Measurements from ENCODE around the gene SUSD6. TPM values are rescaled to one million over a fixed set of nuclear protein-coding genes. Genes with fewer than 3 reads are reported as not detected.

The SUSD6 gene
- total RNA-seq, 2 experiments from 2014 or later: 23.1 to 43.6 TPM

DNA sequence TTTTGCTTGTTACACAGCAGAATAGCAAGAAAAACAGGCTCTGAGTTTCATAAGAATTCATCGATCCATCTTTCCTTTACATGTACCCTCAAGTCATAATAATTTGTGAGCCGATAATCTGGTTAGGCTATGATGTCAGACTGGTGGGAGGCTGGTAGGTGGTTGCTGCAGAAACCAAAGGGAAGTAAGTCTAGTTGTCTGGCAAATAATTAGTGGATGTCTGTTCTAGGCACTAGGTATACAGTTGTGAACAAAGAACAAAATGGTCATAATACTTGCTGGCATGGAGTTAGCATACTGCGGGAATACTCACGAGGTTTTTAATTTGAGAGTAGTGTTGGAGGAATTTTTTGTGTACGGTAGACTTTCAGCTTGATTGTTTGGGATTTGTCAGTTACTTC is 8.8 kb downstream of the SUSD6 start:
- H3K4me3 ChIP-seq (ENCODE audit: low read depth, low read length, poor library complexity, severe bottlenecking): no peak overlapping the region
- H3K27ac ChIP-seq (ENCODE audit: low read depth, low read length, poor library complexity, severe bottlenecking): peak overlapping the region; percentile 4
- peaks cover 58% of the 10 kb centered on the region for H3K36me3 ChIP-seq (ENCODE audit: insufficient read depth, low read length)
- H3K4me2 ChIP-seq (ENCODE audit: low read length): peak overlapping the region; percentile 38
- no peak for DNase-seq (ENCODE audit: low spot score)
- intact Hi-C loops (cut with micrococcal nuclease; ENCODE audit: unreplicated experiment): no loop called here
- no TSS peak for BruUV-seq (replicated peaks)
- ChIA-PET POLR2A (interaction anchor here (0.6 to 1.9 kb wide), 2 partner anchors 10 to 19 kb away, joined by 3 to 7 read pairs; no protein-coding TSS in a partner anchor), CTCF (ENCODE audit: unreplicated experiment) (interaction anchor here (0.6 kb wide), 2 partner anchors 15 to 107 kb away, joined by 3 read pairs; no protein-coding TSS in a partner anchor)
- peaks cover 98% of the 10 kb centered on the region for H3K79me2 ChIP-seq (ENCODE audit: insufficient read depth, low read depth, low read length)
- peaks cover 53% of the 10 kb centered on the region for H4K20me1 ChIP-seq (ENCODE audit: insufficient read depth, low read length)
- no peaks in the 10 kb centered on the region for H3K9me2 ChIP-seq (ENCODE audit: insufficient read depth, low read length)
- H3K9me3 ChIP-seq (ENCODE audit: low read length): peaks cover 6% of the 10 kb centered on the region; the same call in 1 of the 2 replicates
- peaks cover 97% of the 10 kb centered on the region for H3K4me1 ChIP-seq (ENCODE audit: insufficient read depth, low read length, poor library complexity, severe bottlenecking)
- TF ChIP-seq, protein P1, sequence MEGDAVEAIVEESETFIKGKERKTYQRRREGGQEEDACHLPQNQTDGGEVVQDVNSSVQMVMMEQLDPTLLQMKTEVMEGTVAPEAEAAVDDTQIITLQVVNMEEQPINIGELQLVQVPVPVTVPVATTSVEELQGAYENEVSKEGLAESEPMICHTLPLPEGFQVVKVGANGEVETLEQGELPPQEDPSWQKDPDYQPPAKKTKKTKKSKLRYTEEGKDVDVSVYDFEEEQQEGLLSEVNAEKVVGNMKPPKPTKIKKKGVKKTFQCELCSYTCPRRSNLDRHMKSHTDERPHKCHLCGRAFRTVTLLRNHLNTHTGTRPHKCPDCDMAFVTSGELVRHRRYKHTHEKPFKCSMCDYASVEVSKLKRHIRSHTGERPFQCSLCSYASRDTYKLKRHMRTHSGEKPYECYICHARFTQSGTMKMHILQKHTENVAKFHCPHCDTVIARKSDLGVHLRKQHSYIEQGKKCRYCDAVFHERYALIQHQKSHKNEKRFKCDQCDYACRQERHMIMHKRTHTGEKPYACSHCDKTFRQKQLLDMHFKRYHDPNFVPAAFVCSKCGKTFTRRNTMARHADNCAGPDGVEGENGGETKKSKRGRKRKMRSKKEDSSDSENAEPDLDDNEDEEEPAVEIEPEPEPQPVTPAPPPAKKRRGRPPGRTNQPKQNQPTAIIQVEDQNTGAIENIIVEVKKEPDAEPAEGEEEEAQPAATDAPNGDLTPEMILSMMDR (conservative IDR thresholded peaks at IDR 0.05; ENCODE audit: low read length): no peak
- TF ChIP-seq EZH2phosphoT487 (IDR thresholded peaks at IDR 0.05; ENCODE audit: borderline replicate concordance, low read depth, low read length): no peak
- no peak overlapping the region for H2AFZ ChIP-seq (ENCODE audit: low read length)

DNA sequence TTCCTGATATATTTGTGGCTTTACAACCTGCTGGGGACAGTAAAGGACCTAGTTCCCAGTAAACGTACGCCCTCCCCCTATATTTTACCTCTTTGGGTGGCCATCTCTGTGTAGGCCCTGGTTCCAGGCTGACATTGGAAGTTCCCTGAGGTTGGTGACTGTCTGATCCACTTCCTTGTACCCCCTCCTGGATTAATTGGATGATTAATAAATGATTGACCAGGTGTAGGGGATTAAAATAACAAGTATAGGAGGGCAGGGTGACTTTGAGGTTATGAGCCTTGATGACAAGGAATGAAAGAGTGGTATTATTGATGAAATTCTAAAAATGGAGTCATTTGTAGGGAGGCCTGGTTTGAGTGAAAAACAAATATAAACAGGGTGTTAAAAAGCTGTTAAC is 9.6 kb downstream of the SUSD6 start:
- ChIA-PET CTCF (ENCODE audit: unreplicated experiment) (no interaction called here), POLR2A (interaction anchor here (0.6 kb wide), 1 partner anchor 18 kb away, joined by 3 read pairs; no protein-coding TSS in a partner anchor)
- Histone ChIP-seq H3K9me3 (ENCODE audit: low read length) (peaks cover 6% of the 10 kb centered on the region; the same call in 1 of the 2 replicates), H2AFZ (ENCODE audit: low read length) (no peak overlapping the region), H3K27ac (ENCODE audit: low read depth, low read length, poor library complexity, severe bottlenecking) (peak overlapping the region; percentile 8), H3K9me2 (ENCODE audit: insufficient read depth, low read length) (no peaks in the 10 kb centered on the region), H3K4me1 (ENCODE audit: insufficient read depth, low read length, poor library complexity, severe bottlenecking) (peaks cover 98% of the 10 kb centered on the region), H3K36me3 (ENCODE audit: insufficient read depth, low read length) (peaks cover 60% of the 10 kb centered on the region), H3K79me2 (ENCODE audit: insufficient read depth, low read depth, low read length) (peaks cover 100% of the 10 kb centered on the region), H3K4me3 (ENCODE audit: low read depth, low read length, poor library complexity, severe bottlenecking) (no peak overlapping the region), H4K20me1 (ENCODE audit: insufficient read depth, low read length) (peaks cover 54% of the 10 kb centered on the region), H3K4me2 (ENCODE audit: low read length) (peak overlapping the region; percentile 38; the same call in 1 of the 2 replicates)
- no peak for TF ChIP-seq EZH2phosphoT487 (IDR thresholded peaks at IDR 0.05; ENCODE audit: borderline replicate concordance, low read depth, low read length)
- TF ChIP-seq, protein P1 (conservative IDR thresholded peaks at IDR 0.05; ENCODE audit: low read length): no peak
- intact Hi-C loops (cut with micrococcal nuclease; ENCODE audit: unreplicated experiment): no loop called here
- DNase-seq (ENCODE audit: low spot score): no peak
- BruUV-seq (replicated peaks): no TSS peak

DNA sequence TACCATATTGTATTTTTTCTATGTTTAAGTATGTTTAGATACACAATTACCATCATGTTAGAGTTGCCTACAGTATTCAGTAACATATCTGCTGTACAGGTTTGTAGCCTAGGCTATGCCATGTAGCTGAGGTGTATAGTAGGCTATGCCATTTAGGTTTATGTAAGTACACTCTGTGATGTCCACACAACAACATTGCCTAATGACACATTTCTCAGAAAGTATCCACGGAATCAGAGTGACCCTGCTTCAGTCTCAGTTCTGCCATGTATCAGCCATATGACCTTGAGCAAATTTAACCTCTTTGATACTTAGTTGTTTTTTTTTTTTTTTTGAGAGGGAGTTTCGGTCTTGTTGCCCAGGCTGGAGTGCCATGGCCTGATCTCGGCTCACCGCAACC is 12.7 kb downstream of the SUSD6 start:
- intact Hi-C loops (cut with micrococcal nuclease; ENCODE audit: unreplicated experiment): no loop called here
- no peak for DNase-seq (ENCODE audit: low spot score)
- peaks cover 44% of the 10 kb centered on the region for H4K20me1 ChIP-seq (ENCODE audit: insufficient read depth, low read length)
- POLR2A ChIA-PET: interaction anchor here (0.7 to 1.1 kb wide), 4 partner anchors 10 to 390 kb away, joined by 3 to 5 read pairs (median 4); no protein-coding TSS in a partner anchor
- peaks cover 41% of the 10 kb centered on the region for H3K36me3 ChIP-seq (ENCODE audit: insufficient read depth, low read length)
- peaks cover 100% of the 10 kb centered on the region for H3K79me2 ChIP-seq (ENCODE audit: insufficient read depth, low read depth, low read length)
- H3K9me2 ChIP-seq (ENCODE audit: insufficient read depth, low read length): no peaks in the 10 kb centered on the region
- no peak overlapping the region for H2AFZ ChIP-seq (ENCODE audit: low read length)
- peaks cover 98% of the 10 kb centered on the region for H3K4me1 ChIP-seq (ENCODE audit: insufficient read depth, low read length, poor library complexity, severe bottlenecking)
- no peak for TF ChIP-seq EZH2phosphoT487 (IDR thresholded peaks at IDR 0.05; ENCODE audit: borderline replicate concordance, low read depth, low read length)
- TF ChIP-seq, protein P1 (conservative IDR thresholded peaks at IDR 0.05; ENCODE audit: low read length): no peak
- H3K9me3 ChIP-seq (ENCODE audit: low read length): peaks cover 2% of the 10 kb centered on the region; the same call in 1 of the 2 replicates
- H3K4me3 ChIP-seq (ENCODE audit: low read depth, low read length, poor library complexity, severe bottlenecking): no peak overlapping the region
- H3K4me2 ChIP-seq (ENCODE audit: low read length): peak overlapping the region; percentile 72
- CTCF ChIA-PET (ENCODE audit: unreplicated experiment): no interaction called here
- H3K27ac ChIP-seq (ENCODE audit: low read depth, low read length, poor library complexity, severe bottlenecking): no peak overlapping the region
- no TSS peak for BruUV-seq (replicated peaks)
